ENCODE measurements around the gene SWSAP1.

- TF ChIP-seq, protein P1, sequence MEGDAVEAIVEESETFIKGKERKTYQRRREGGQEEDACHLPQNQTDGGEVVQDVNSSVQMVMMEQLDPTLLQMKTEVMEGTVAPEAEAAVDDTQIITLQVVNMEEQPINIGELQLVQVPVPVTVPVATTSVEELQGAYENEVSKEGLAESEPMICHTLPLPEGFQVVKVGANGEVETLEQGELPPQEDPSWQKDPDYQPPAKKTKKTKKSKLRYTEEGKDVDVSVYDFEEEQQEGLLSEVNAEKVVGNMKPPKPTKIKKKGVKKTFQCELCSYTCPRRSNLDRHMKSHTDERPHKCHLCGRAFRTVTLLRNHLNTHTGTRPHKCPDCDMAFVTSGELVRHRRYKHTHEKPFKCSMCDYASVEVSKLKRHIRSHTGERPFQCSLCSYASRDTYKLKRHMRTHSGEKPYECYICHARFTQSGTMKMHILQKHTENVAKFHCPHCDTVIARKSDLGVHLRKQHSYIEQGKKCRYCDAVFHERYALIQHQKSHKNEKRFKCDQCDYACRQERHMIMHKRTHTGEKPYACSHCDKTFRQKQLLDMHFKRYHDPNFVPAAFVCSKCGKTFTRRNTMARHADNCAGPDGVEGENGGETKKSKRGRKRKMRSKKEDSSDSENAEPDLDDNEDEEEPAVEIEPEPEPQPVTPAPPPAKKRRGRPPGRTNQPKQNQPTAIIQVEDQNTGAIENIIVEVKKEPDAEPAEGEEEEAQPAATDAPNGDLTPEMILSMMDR (conservative IDR thresholded peaks at IDR 0.05; ENCODE audit: low read depth, low read length), result no peak
- no peak for TF ChIP-seq POLR2A (IDR thresholded peaks at IDR 0.05; ENCODE audit: low read depth, low read length)
- no peak for TF ChIP-seq CHD1 (IDR thresholded peaks at IDR 0.05; ENCODE audit: low read depth, low read length)
- TF ChIP-seq NFE2L2 (IDR thresholded peaks at IDR 0.05; ENCODE audit: low read depth, low read length), result no peak
- TF ChIP-seq FOS (IDR thresholded peaks at IDR 0.05; ENCODE audit: low read depth, low read length), result no peak
- no peak for TF ChIP-seq SMC3 (IDR thresholded peaks at IDR 0.05; ENCODE audit: low read depth, low read length)
Measured at GRCh38 chr19:11342429-11342828, 32.0 kb upstream of the SWSAP1 start.

Data from IMR-90 (cell line).